Measurements from ENCODE around the gene MYO3A. TPM values are rescaled to one million over a fixed set of nuclear protein-coding genes. Genes with fewer than 3 reads are reported as not detected.

MYO3A gene
- total RNA-seq, 1 donor from 2014 or later = 0.23 TPM

GRCh38 chr10:25899304-25899703 lies 34.7 kb upstream of the MYO3A start:
- Mint-ChIP-seq H3K36me3 (ENCODE audit: low read depth, unreplicated experiment) (no peaks in the 10 kb centered on the region), H3K9me3 (ENCODE audit: unreplicated experiment) (no peaks in the 10 kb centered on the region), H3K27me3 (ENCODE audit: low read depth, unreplicated experiment) (peaks cover 3% of the 10 kb centered on the region), H3K4me1 (ENCODE audit: low read depth, unreplicated experiment) (peaks cover 9% of the 10 kb centered on the region), H3K4me3 (ENCODE audit: unreplicated experiment) (no peak overlapping the region), H3K27ac (ENCODE audit: unreplicated experiment) (no peak overlapping the region)
- DNase-seq (ENCODE audit: low read depth) (no peak), FAIRE-seq (no peak)
- Histone ChIP-seq H3K9me3 (ENCODE audit: insufficient read depth, low read depth, low read length) (no peaks in the 10 kb centered on the region), H3K79me2 (ENCODE audit: insufficient read depth, low read length) (no peaks in the 10 kb centered on the region), H3K9ac (ENCODE audit: low read length) (no peak overlapping the region), H3K4me2 (ENCODE audit: low read length) (no peak overlapping the region), H3K27ac (ENCODE audit: low read depth, low read length) (no peak overlapping the region), H3K4me1 (ENCODE audit: insufficient read depth, low read length) (no peaks in the 10 kb centered on the region), H3K27me3 (ENCODE audit: insufficient read depth, low read length) (no peaks in the 10 kb centered on the region), H3K4me3 (ENCODE audit: insufficient read depth, low read depth, low read length) (no peak overlapping the region), H4K20me1 (ENCODE audit: insufficient read depth, low read length) (no peaks in the 10 kb centered on the region), H3K36me3 (ENCODE audit: insufficient read depth, low read length) (no peaks in the 10 kb centered on the region), H2AFZ (ENCODE audit: low read depth, low read length) (no peak overlapping the region)
- TF ChIP-seq CTCF (IDR thresholded peaks at IDR 0.05; ENCODE audit: insufficient read depth, low read depth, low read length) (no peak), EZH2 (IDR thresholded peaks at IDR 0.05; ENCODE audit: insufficient read depth, low read length) (no peak)

GRCh38 chr10:25901199-25901598 lies 32.8 kb upstream of the MYO3A start:
- Mint-ChIP-seq H3K27me3 (ENCODE audit: low read depth, unreplicated experiment) (peaks cover 3% of the 10 kb centered on the region), H3K27ac (ENCODE audit: unreplicated experiment) (no peak overlapping the region), H3K36me3 (ENCODE audit: low read depth, unreplicated experiment) (no peaks in the 10 kb centered on the region), H3K4me3 (ENCODE audit: unreplicated experiment) (no peak overlapping the region), H3K9me3 (ENCODE audit: unreplicated experiment) (no peaks in the 10 kb centered on the region), H3K4me1 (ENCODE audit: low read depth, unreplicated experiment) (peaks cover 17% of the 10 kb centered on the region)
- H3K79me2 ChIP-seq (ENCODE audit: insufficient read depth, low read length) = no peaks in the 10 kb centered on the region
- H4K20me1 ChIP-seq (ENCODE audit: insufficient read depth, low read length) = no peaks in the 10 kb centered on the region
- no peak overlapping the region for H3K9ac ChIP-seq (ENCODE audit: low read length)
- no peak overlapping the region for H3K4me2 ChIP-seq (ENCODE audit: low read length)
- no peaks in the 10 kb centered on the region for H3K4me1 ChIP-seq (ENCODE audit: insufficient read depth, low read length)
- no peaks in the 10 kb centered on the region for H3K36me3 ChIP-seq (ENCODE audit: insufficient read depth, low read length)
- H3K9me3 ChIP-seq (ENCODE audit: insufficient read depth, low read depth, low read length) = no peaks in the 10 kb centered on the region
- DNase-seq (ENCODE audit: low read depth) (no peak), FAIRE-seq (no peak)
- TF ChIP-seq CTCF (IDR thresholded peaks at IDR 0.05; ENCODE audit: insufficient read depth, low read depth, low read length) = no peak
- TF ChIP-seq EZH2 (IDR thresholded peaks at IDR 0.05; ENCODE audit: insufficient read depth, low read length) = no peak
- H2AFZ ChIP-seq (ENCODE audit: low read depth, low read length) = no peak overlapping the region
- no peaks in the 10 kb centered on the region for H3K27me3 ChIP-seq (ENCODE audit: insufficient read depth, low read length)
- no peak overlapping the region for H3K27ac ChIP-seq (ENCODE audit: low read depth, low read length)
- no peak overlapping the region for H3K4me3 ChIP-seq (ENCODE audit: insufficient read depth, low read depth, low read length)

- Histone ChIP-seq H4K20me1 (ENCODE audit: insufficient read depth, low read length) (no peaks in the 10 kb centered on the region), H3K27me3 (ENCODE audit: insufficient read depth, low read length) (no peaks in the 10 kb centered on the region), H3K4me2 (ENCODE audit: low read length) (no peak overlapping the region), H3K4me1 (ENCODE audit: insufficient read depth, low read length) (no peaks in the 10 kb centered on the region), H2AFZ (ENCODE audit: low read depth, low read length) (no peak overlapping the region), H3K36me3 (ENCODE audit: insufficient read depth, low read length) (no peaks in the 10 kb centered on the region), H3K79me2 (ENCODE audit: insufficient read depth, low read length) (no peaks in the 10 kb centered on the region), H3K9me3 (ENCODE audit: insufficient read depth, low read depth, low read length) (no peaks in the 10 kb centered on the region), H3K9ac (ENCODE audit: low read length) (no peak overlapping the region), H3K27ac (ENCODE audit: low read depth, low read length) (no peak overlapping the region), H3K4me3 (ENCODE audit: insufficient read depth, low read depth, low read length) (no peak overlapping the region)
- Mint-ChIP-seq H3K27me3 (ENCODE audit: low read depth, unreplicated experiment) (peaks cover 3% of the 10 kb centered on the region), H3K36me3 (ENCODE audit: low read depth, unreplicated experiment) (no peaks in the 10 kb centered on the region), H3K27ac (ENCODE audit: unreplicated experiment) (no peak overlapping the region), H3K9me3 (ENCODE audit: unreplicated experiment) (no peaks in the 10 kb centered on the region), H3K4me1 (ENCODE audit: low read depth, unreplicated experiment) (peaks cover 17% of the 10 kb centered on the region), H3K4me3 (ENCODE audit: unreplicated experiment) (no peak overlapping the region)
- no peak for DNase-seq (ENCODE audit: low read depth)
- FAIRE-seq = no peak
- TF ChIP-seq EZH2 (IDR thresholded peaks at IDR 0.05; ENCODE audit: insufficient read depth, low read length) (no peak), CTCF (IDR thresholded peaks at IDR 0.05; ENCODE audit: insufficient read depth, low read depth, low read length) (no peak)
Measured at GRCh38 chr10:25902002-25902401, 32.0 kb upstream of the MYO3A start.
